GM12892 (cell line): ENCODE data around the gene TNFRSF19.

Experiments
- POLR2A ChIP-seq: IDR thresholded peaks from 2 replicates; pipeline ENCODE4 v1.6.1; 2011; ENCODE audit warnings: low read depth, low read length, control low read depth
- POLR2AphosphoS5 ChIP-seq: IDR thresholded peaks from 2 replicates; pipeline ENCODE4 v1.6.1; 2011; ENCODE audit warnings: low read depth, low read length, control low read depth
- TAF1 ChIP-seq: IDR thresholded peaks from 2 replicates; pipeline ENCODE4 v1.6.1; 2011; ENCODE audit warnings: low read depth, mild to moderate bottlenecking, control low read depth, low read length, borderline replicate concordance

DNA sequence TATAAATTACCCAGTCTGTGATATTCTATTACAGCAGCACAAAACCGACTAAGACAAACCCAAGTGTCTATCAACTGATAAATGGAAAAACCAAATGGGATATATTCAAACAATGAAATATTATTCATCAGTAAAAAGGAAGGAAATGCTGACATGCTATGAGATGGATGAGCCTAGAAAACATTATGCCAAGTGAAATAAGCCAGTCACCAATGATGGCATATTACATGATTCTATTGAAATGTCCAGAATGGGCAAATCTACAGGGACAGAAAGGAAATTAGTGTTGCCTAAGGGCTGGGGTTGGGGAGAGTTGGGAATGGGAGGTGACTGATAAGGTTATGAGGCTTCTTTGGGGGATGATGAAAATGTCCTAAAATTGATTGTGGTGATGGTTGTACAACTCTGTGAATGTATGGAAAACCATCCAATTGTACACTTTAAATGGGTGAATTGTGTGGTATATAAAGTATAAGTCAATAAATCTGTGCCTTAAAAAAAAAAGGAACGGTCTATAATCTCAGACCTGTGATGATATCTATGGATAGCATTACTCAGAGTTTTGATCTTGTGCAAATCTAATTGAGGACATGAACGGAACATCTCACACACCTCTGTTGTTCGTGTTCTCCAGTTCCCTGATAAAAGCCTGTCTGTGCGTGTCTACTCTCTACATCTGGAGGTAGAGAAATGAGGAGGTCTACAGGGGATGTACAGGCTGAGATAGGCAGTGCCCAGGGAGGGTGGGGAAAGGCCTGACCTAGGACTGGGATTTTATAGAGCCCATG, 49.0 kb downstream of the TNFRSF19 start:
- TF ChIP-seq POLR2AphosphoS5 (no peak), POLR2A (no peak), TAF1 (no peak)
